Psoas muscle (tissue), 8 donors: Measurements from ENCODE around the gene C3AR1. TPM values are rescaled to one million over a fixed set of nuclear protein-coding genes. Genes with fewer than 3 reads are reported as not detected.

Source experiments
- ATAC-seq, 4 donors: fragments of 200-7000 bp; cut with Tn5 transposase; one replicate each; pipeline ENCODE4 v1.9.1; 2020; ENCODE audit warnings: moderate library complexity in 3 of 4, mild to moderate bottlenecking in 2 of 4
- DNase-seq, 2 donors: peaks; one replicate each; pipeline ENCODE4 v3.0.0-alpha.2; 2020
- H3K27ac ChIP-seq: fragments of 200-600 bp; one replicate; pipeline ENCODE4 v1.8.0; 2022
- H3K27me3 ChIP-seq, 3 donors: fragments of 200-600 bp in 1 of 3; one replicate each; pipeline versions ENCODE4 v1.6.1 to v1.8.0; 2013 to 2022; ENCODE audit warnings: low read length in 2 of 3, mild to moderate bottlenecking in 2 of 3, moderate library complexity in 1 of 3; ENCODE audit not compliant: insufficient read depth in 3 of 3
- H3K36me3 ChIP-seq, 2 donors: fragments of 200-600 bp in 1 of 2; one replicate each; pipeline versions ENCODE4 v1.6.1 to v1.8.0; 2013 to 2022; ENCODE audit warnings: low read depth in 1 of 2, mild to moderate bottlenecking in 1 of 2, moderate library complexity in 1 of 2; ENCODE audit not compliant: insufficient read depth in 1 of 2
- H3K4me1 ChIP-seq: fragments of 200-600 bp; one replicate; pipeline ENCODE4 v1.8.0; 2022
- H3K4me3 ChIP-seq: fragments of 200-600 bp; one replicate; pipeline ENCODE4 v1.8.0; 2022; ENCODE audit warnings: mild to moderate bottlenecking
- H3K9me3 ChIP-seq: fragments of 200-600 bp; one replicate; pipeline ENCODE4 v1.8.0; 2022
- CTCF ChIP-seq: fragments of 200-600 bp; IDR thresholded peaks from one replicate; pipeline ENCODE4 v1.8.0; 2022; ENCODE audit warnings: antibody characterized with exemption
- WGBS, 3 donors: extraction: QIAGEN DNeasy Blood & Tissue Kit; methylation state at CpG; one replicate each; pipeline versions ENCODE4 v1.1.6 to v1.1.7; 2013; 5-methylcytosine and 5-hydroxymethylcytosine counted together
- intact Hi-C, 2 donors: fragments of 100-400 bp; cut with DNase I; formaldehyde crosslinking; loops; one replicate each; pipeline versions ENCODE4 v1.11.0 to v1.14.2; 2022
- polyA plus RNA-seq, 3 donors: library from polyadenylated mRNA; stranded (reverse); fragments of 200-250 nt; gene quantifications; one replicate each; pipeline ENCODE4 v1.2.3, GENCODE V29; 2013
- total RNA-seq, 4 donors: library from RNA; stranded (reverse); fragmentation: NEBNext Ultra II Directional in 2 of 4; extraction: Animal tissue kit (Norgen Biotek cat#: 25700) in 2 of 4; gene quantifications; one replicate each; pipeline versions ENCODE4 v1.2.1 to v1.2.4, GENCODE V29; 2021 to 2023
- donor health status: healthy with polysubstance abuse.
- donor health status: DM: no; HTN: no; CAD: no; lungs with moderate emphysema.
- donor health status: Bipolar disorder and iron deficiency.
- donor health status: healthy.
- donor health status: DM: yes; HTN: yes; CAD: no.
- donor health status: DM: no; HTN: no; CAD: no.
- donor health status: DM: no; HTN: no; CAD: no.
- donor health status: DM: yes; HTN: yes; CAD: no.

Gene C3AR1
- total and polyA plus RNA-seq, 7 donors: 0.82 to 4.9 (median 2.9) TPM

GRCh38 chr12:8052679-8053078 lies 13.5 kb downstream of the C3AR1 start:
- H3K27ac ChIP-seq: no peak overlapping the region
- peaks cover 29 to 83% of the 10 kb centered on the region in 2 donors for H3K36me3 ChIP-seq
- no peak overlapping the region for H3K4me3 ChIP-seq
- H3K9me3 ChIP-seq: no peaks in the 10 kb centered on the region
- no peaks in the 10 kb centered on the region for H3K4me1 ChIP-seq
- peak in 1 of 2 donors; percentile 43 for DNase-seq
- 80 to 89% (median 86%) methylated on average over 7 of the region's 7 CpGs for WGBS, 3 donors
- H3K27me3 ChIP-seq: no peaks in the 10 kb centered on the region
- intact Hi-C loops: no loop called here
- ATAC-seq: peak in 1 of 4 donors; percentile 38
- no peak for TF ChIP-seq CTCF

- Histone ChIP-seq H3K27ac (no peak overlapping the region), H3K36me3 (peaks cover 32 to 95% of the 10 kb centered on the region in 2 donors)
These were observed 15.4 kb downstream of the C3AR1 start for GRCh38 chr12:8050600-8051250.

GRCh38 chr12:8048906-8049305 lies 17.3 kb downstream of the C3AR1 start:
- no peaks in the 10 kb centered on the region for H3K27me3 ChIP-seq
- H3K4me3 ChIP-seq: no peak overlapping the region
- no peaks in the 10 kb centered on the region for H3K9me3 ChIP-seq
- peaks cover 26 to 95% of the 10 kb centered on the region in 2 donors for H3K36me3 ChIP-seq
- intact Hi-C loops: no loop called here
- ATAC-seq: no peak
- H3K4me1 ChIP-seq: peaks cover 5% of the 10 kb centered on the region
- no peak for DNase-seq
- no peak for TF ChIP-seq CTCF
- no peak overlapping the region for H3K27ac ChIP-seq
- 85 to 91% (median 89%) methylated on average over 4 of the region's 4 CpGs for WGBS, 3 donors

More at GRCh38 chr12:8050600-8051250, 15.4 kb downstream of the C3AR1 start:
- Histone ChIP-seq H3K27me3 (no peaks in the 10 kb centered on the region), H3K4me3 (no peak overlapping the region), H3K9me3 (no peaks in the 10 kb centered on the region), H3K4me1 (peaks cover 4% of the 10 kb centered on the region)
- intact Hi-C loops: no loop called here
- 88 to 92% (median 88%) methylated on average over 7 of the region's 7 CpGs for WGBS, 3 donors
- DNase-seq (no peak), ATAC-seq (no peak)
- no peak for TF ChIP-seq CTCF

- peak in 1 of 4 donors; percentile 19 for ATAC-seq
- no peak for DNase-seq
- Histone ChIP-seq H3K4me1 (peaks cover 5% of the 10 kb centered on the region), H3K9me3 (no peaks in the 10 kb centered on the region), H3K27ac (no peak overlapping the region), H3K4me3 (no peak overlapping the region), H3K27me3 (no peaks in the 10 kb centered on the region), H3K36me3 (peaks cover 20 to 95% of the 10 kb centered on the region in 2 donors)
- WGBS, 3 donors: 92 to 99% (median 94%) methylated on average over 5 of the region's 5 CpGs
- intact Hi-C loops: no loop called here
- TF ChIP-seq CTCF: no peak
These were observed 18.3 kb downstream of the C3AR1 start for GRCh38 chr12:8047842-8048241.
